Muscle of back (tissue), 11 donors: ENCODE results near the gene GAS7. TPM values are rescaled to one million over a fixed set of nuclear protein-coding genes. Genes with fewer than 3 reads are reported as not detected.
A peak's percentile ranks its signal among the peaks of the same experiment; 100 is the strongest.
"Not testable (repeated sequence)": the region's sequence is repeated elsewhere in the genome, so short reads cannot be mapped to it uniquely, and the experiment has no call there.

Experiments used
- DNase-seq, 3 donors: peaks; one replicate each; pipeline versions ENCODE4 v3.0.0 to v3.0.0-alpha.2; 2013
- polyA plus RNA-seq, 10 donors: library from polyadenylated mRNA; unstranded; fragments of 120-200 nt; gene quantifications; one replicate each; pipeline ENCODE4 v1.2.1, GENCODE V29; 2013; ENCODE audit not compliant: insufficient read length in 10 of 10

Gene GAS7
- polyA plus RNA-seq, 10 donors = 48.7 to 82.8 (median 58.6) TPM

DNA sequence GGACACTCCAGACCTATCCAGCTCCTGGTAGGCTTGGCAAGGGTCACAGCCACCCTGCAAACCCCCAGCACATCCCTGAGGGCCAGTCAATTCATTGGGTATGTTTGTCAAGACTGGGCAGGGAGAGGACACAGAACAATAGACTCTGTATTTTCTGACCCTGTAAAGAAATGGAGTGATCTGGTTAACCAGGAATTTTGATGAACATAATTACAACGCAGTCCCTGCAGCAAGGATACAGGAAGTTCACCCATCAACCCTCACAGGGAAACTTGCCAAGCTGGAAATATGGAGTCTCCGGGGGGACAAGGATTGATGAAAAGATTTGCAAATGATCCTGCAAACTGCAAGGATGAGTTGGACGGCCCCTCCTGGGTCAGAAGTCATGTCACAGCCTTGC, 167.3 kb downstream of the GAS7 start:
- no peak for DNase-seq

- DNase-seq = no peak
Observed at GRCh38 chr17:10029129-10029528, 169.3 kb downstream of the GAS7 start.

DNA sequence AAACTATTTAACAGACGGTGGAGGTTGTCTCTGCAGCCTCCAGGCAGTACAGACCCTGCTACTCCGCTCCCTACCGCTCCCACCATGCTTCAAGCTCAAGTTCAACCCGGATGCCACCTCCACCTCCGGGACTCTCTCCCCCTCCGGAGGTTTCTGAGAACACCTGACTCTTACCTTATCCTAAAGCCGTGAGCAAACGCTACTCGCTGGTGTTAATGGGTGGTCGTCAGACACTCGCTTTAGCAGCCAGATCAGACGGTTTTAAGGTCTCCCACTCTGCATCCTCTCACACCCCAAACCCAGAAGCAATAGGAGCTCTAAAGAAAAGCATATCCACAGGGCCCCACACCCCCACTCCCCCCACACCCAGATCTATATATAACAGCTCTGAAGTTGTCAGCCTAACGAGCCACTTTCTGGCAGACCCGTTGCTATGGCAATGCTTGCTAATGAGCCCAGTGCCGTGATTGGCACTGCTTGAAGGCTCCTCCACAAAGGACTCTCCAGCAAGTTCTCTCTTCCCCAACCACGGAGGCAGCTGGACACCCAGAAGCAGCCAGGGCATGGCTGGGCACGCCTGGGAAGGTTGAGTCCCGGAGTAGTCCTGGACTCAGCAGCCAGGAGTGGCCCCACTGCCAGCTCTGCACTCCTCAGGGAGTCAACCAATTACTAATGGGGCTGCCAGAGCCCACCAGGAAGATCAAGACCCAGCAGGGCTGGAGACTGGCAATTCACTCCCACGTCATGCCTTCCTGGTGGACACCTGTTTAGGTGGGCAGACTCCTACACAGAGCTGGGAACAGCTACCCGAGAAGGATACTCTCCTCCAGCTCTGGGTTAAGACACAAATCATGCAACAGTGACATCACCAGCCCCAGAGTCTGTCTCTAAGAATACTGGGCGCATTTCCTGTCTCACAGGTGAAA, 172.2 kb downstream of the GAS7 start:
- DNase-seq = no peak

DNA sequence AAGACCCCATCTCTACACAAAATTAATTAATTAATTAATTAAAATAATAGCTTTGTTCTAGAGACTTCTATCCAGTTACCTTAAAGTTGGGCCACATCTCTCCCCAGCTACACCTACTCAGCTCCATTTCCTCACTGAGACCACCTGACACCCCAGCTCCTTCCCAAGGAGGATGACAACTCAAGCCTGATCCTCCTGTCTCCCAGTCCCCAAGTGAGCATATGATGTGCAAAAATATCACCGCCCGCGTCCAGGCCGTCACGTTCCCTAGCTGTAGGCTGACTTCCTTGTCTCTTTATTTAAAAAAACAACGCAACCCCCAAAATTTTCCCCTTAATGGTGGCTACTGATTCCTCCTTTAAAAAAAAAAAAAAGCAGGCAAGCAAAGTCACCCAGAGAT, 173.2 kb downstream of the GAS7 start:
- no peak for DNase-seq

GRCh38 chr17:10022416-10022815, 176.0 kb downstream of the GAS7 start:
- DNase-seq = no peak

DNA sequence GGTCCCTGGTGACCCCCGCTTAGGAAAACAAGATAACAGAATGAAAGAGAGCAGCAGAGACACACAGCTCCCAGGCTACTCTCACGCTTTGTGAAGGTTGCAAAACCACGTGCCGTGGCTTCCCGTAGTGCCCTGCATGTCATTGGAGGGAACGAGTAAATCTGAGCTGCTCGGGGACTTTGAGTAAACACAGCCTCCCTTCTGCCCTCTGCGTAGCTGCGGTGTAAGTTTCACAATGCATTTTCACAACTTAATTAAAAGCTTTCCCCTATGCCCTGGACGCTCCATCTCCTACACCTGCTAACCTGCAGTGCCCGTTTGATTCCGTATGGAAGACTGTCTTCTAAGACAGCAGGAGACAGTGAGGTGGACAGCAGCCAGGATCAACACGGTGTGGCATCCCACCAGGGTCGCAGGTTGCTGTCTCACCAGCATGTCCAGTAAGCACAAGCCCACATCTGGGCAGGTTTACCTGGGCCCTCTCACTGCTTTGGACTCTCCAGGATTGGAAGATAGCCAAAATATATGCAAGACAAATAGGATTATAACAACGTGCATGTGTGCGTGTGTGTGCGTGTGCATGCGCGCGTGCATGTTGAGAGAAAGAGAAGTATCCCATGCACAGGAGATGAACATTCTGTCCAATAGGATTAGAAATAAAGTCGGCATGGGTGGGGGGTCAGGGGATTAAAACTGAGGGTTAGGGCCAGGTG, 177.0 kb downstream of the GAS7 start:
- peak in 1 of 3 donors; percentile 45 for DNase-seq

GRCh38 chr17:10019941-10020451, 178.4 kb downstream of the GAS7 start:
- DNase-seq = no peak

- DNase-seq = peak in 1 of 3 donors; percentile 59
Observed at GRCh38 chr17:10018461-10018891, 179.9 kb downstream of the GAS7 start.

DNA sequence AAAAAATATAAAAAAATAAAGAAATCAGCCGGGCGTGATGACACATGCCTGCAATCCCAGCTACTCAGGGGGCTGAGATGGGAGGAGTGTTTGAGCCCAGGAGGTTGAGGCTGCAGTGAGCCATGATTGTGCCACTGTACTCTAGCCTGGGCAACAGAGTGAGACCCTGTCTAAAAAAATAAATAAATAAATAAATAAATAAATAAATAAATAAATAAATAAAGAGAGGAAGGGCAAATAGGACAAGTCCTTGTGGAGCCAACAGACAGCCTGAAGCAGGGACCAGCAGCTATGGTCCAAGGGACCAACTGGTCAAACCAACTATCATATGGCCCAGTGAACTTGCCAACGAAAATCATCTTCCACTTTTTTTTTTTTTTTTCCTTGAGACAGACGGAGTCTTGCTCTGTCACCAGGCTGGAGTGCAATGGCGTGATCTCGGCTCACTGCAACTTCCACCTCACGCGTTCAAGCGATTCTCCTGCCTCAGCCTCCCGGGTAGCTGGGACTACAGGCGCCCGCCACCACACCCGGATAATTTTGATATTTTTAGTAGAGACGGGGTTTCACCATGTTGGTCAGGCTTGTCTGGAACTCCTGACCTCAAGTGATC, 181.3 kb downstream of the GAS7 start:
- DNase-seq = not testable (repeated sequence)

- DNase-seq = no peak
Observed at GRCh38 chr17:10013365-10014112, 184.9 kb downstream of the GAS7 start.

- DNase-seq = peak in 2 of 3 donors; percentile 23 to 41
Observed at GRCh38 chr17:10010752-10011151, 187.7 kb downstream of the GAS7 start.

DNA sequence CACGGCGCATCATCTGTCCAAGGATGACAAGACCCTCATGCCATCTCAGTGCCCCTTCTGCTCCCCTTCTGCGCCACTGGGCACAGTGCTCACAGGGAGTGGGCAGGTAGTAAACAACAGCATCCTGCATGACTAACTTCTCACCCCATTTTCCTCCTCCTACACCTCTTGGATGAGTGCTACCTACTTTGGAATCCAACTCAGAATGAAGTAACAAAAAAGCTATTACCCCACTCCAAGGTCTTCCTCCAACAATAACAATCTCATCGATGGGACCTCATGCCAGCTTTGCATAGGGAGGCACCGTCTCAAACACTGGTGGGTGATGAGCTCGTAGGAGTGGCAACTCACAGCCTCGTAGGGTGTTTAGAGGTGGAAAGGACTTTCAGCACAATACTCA, 194.7 kb downstream of the GAS7 start:
- no peak for DNase-seq

- DNase-seq = not testable (repeated sequence)
Observed at GRCh38 chr17:10002567-10003360, 195.6 kb downstream of the GAS7 start.

DNA sequence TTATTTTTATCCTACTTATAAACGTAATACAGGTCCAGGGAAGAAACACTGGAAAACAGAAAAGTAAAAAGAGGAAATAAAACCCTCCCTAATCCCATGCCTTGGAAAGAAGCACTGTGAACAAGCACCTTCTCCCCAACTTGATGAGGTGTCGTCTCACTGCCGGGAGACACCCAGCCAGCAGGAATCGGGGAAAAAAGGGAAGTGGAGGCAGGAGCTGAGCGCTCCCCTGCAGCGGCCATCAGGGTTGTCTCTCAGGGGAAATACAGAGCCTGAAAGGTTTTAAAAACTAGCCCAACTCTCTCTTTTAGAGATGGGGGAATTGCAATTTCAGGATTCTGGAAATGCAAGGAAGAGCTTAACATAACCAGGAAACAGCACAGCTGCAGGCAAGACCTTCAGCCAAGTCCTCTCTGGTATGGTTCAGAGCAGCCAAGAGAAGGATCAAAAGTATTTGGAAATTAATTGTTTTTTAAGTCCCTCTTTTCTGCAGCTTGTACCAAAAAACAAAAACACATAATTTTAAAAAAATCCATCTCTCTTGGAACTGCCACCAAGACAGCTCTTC, 197.0 kb downstream of the GAS7 start:
- peak; percentile 49 to 88 (median 73) for DNase-seq

DNA sequence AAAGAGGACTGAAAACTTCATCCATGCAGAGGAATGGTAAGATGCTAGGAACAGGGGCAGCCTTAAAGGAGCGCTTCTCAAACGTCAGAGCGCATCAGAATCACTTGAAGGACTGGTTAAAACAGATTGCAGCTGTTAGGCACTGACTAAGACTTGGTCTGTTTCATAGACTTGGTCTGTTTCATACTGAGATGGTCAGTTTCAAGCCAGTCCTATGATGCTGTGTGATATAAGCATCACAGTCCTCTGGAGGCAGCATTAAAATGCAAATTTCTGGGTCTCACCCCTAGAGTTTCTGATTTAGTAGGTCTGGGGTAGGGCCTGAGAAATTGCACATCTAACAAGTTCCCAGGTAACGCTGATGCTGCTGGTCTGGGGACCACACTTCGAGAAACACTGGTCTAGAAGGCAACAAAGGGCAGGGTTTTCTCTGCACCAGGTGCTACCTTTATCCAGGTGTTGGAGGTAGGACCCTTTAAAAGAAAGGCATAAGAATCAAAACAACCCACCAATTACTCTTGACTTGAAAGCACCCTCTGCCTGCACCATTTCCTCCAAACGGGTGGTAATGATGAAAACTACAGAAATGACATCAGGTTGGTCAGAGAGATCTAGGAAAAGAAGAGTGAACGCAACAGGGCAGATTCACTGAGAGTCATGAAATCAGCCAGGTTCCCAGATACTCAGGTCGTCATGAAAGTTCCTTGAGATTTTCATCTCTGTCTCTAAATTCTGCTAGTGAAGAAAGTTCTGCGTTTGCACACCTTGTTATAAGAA, 198.3 kb downstream of the GAS7 start:
- no peak for DNase-seq

DNA sequence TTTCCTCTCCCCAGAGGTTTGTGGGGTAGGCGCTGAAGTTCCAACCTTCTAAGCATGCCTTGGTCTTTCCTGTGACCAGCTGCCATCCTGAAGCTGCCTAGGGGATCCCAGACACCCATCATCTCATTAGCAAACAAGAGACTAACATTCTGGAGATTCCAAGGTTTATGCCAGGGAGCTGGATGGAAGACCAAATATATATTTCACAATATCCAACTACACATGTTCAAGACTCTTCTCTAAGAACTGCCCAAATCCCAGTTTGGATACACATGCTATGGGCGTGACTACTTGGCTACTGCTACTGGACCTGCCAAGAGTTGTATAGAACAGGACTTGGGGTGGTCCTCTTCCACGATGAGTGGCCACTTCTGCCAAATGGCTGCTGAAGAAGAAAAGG, 200.3 kb downstream of the GAS7 start:
- no peak for DNase-seq

GRCh38 chr17:9994761-9995160, 203.6 kb downstream of the GAS7 start:
- no peak for DNase-seq

DNA sequence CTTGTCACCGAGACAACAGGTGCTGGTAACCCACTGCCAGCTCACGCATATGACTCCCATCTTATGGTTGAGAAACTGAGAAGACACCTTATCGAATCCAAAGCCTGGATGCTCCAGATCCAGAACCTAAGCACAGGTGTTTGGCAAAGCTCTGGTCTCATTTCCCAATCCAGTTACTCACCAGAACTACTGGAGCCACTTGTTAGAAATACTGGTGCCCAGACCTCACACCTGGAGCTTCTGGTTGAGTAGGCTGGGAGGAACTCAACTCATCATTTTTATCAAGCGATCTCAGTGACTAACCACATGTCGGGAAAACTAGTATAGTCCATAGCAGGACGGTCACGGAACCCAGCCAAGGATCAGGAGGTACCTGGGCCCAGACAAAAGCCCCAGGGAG, 206.6 kb downstream of the GAS7 start:
- DNase-seq = no peak

GRCh38 chr17:9991351-9991750, 207.1 kb downstream of the GAS7 start:
- DNase-seq = no peak
